Upper lobe of right lung (tissue), 1 donor: ENCODE data around the gene TUBGCP6. TPM values are rescaled to one million over a fixed set of nuclear protein-coding genes. Genes with fewer than 3 reads are reported as not detected.

ENCODE experiments used
- ATAC-seq: fragments of 200-7000 bp; cut with Tn5 transposase; one replicate; pipeline ENCODE4 v1.9.1; 2020; ENCODE audit warnings: mild to moderate bottlenecking, moderate library complexity
- DNase-seq: peaks from one replicate; pipeline ENCODE4 v3.0.0-alpha.2; 2020
- H3K27ac ChIP-seq: fragments of 200-600 bp; one replicate; pipeline ENCODE4 v1.8.0; 2022
- H3K27me3 ChIP-seq: fragments of 200-600 bp; one replicate; pipeline ENCODE4 v1.8.0; 2022; ENCODE audit warnings: mild to moderate bottlenecking
- H3K36me3 ChIP-seq: fragments of 200-600 bp; one replicate; pipeline ENCODE4 v1.8.0; 2022
- H3K4me1 ChIP-seq: fragments of 200-600 bp; one replicate; pipeline ENCODE4 v1.8.0; 2022
- H3K4me3 ChIP-seq: fragments of 200-600 bp; one replicate; pipeline ENCODE4 v1.8.0; 2022; ENCODE audit warnings: mild to moderate bottlenecking
- H3K9me3 ChIP-seq: fragments of 200-600 bp; one replicate; pipeline ENCODE4 v1.8.0; 2022
- intact Hi-C: fragments of 100-400 bp; cut with DNase I; formaldehyde crosslinking; loops from one replicate; pipeline ENCODE4 v1.11.0; 2022
- total RNA-seq: library from RNA; stranded (reverse); fragmentation: NEBNext Ultra II Directional; extraction: Animal tissue kit (Norgen Biotek cat#: 25700); gene quantifications from one replicate; pipeline ENCODE4 v1.2.1, GENCODE V29; 2021
- TF ChIP-seq, protein P1 (sequence below): fragments of 200-600 bp; IDR thresholded peaks from one replicate; pipeline ENCODE4 v1.8.0; 2022; ENCODE audit warnings: antibody characterized with exemption
- donor health status: DM: no; HTN: yes; CAD: no; lungs with severe emphysema.

TUBGCP6 gene
- total RNA-seq, 1 donor from 2014 or later, result 51.3 TPM

GRCh38 chr22:50245214-50246072, 620 bp upstream of the TUBGCP6 start:
- TF ChIP-seq, protein P1, sequence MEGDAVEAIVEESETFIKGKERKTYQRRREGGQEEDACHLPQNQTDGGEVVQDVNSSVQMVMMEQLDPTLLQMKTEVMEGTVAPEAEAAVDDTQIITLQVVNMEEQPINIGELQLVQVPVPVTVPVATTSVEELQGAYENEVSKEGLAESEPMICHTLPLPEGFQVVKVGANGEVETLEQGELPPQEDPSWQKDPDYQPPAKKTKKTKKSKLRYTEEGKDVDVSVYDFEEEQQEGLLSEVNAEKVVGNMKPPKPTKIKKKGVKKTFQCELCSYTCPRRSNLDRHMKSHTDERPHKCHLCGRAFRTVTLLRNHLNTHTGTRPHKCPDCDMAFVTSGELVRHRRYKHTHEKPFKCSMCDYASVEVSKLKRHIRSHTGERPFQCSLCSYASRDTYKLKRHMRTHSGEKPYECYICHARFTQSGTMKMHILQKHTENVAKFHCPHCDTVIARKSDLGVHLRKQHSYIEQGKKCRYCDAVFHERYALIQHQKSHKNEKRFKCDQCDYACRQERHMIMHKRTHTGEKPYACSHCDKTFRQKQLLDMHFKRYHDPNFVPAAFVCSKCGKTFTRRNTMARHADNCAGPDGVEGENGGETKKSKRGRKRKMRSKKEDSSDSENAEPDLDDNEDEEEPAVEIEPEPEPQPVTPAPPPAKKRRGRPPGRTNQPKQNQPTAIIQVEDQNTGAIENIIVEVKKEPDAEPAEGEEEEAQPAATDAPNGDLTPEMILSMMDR, result no peak
- DNase-seq, result no peak
- intact Hi-C loops, result no loop called here
- peak overlapping the region; percentile 88 for H3K27ac ChIP-seq
- peaks cover 53% of the 10 kb centered on the region for H3K4me1 ChIP-seq
- peaks cover 25% of the 10 kb centered on the region for H3K36me3 ChIP-seq
- H3K9me3 ChIP-seq, result no peaks in the 10 kb centered on the region
- peak overlapping the region; percentile 87 for H3K4me3 ChIP-seq
- ATAC-seq, result peak; percentile 52
- no peaks in the 10 kb centered on the region for H3K27me3 ChIP-seq

- ATAC-seq, result no peak
- peaks cover 43% of the 10 kb centered on the region for H3K4me1 ChIP-seq
- peak overlapping the region; percentile 88 for H3K27ac ChIP-seq
- H3K27me3 ChIP-seq, result no peaks in the 10 kb centered on the region
- peak overlapping the region; percentile 87 for H3K4me3 ChIP-seq
- peaks cover 41% of the 10 kb centered on the region for H3K36me3 ChIP-seq
- no peak for DNase-seq
- H3K9me3 ChIP-seq, result no peaks in the 10 kb centered on the region
- TF ChIP-seq, protein P1, result no peak
- intact Hi-C loops, result no loop called here
These were observed 971 bp downstream of the TUBGCP6 start for GRCh38 chr22:50243685-50244419.

- peaks cover 37% of the 10 kb centered on the region for H3K36me3 ChIP-seq
- peak overlapping the region; percentile 87 for H3K4me3 ChIP-seq
- ATAC-seq (no peak), DNase-seq (no peak)
- no peaks in the 10 kb centered on the region for H3K9me3 ChIP-seq
- H3K4me1 ChIP-seq, result peaks cover 43% of the 10 kb centered on the region
- TF ChIP-seq, protein P1, result no peak
- no peaks in the 10 kb centered on the region for H3K27me3 ChIP-seq
- no peak overlapping the region for H3K27ac ChIP-seq
- intact Hi-C loops, result no loop called here
These were observed 2.3 kb downstream of the TUBGCP6 start for GRCh38 chr22:50242406-50242949.

DNA sequence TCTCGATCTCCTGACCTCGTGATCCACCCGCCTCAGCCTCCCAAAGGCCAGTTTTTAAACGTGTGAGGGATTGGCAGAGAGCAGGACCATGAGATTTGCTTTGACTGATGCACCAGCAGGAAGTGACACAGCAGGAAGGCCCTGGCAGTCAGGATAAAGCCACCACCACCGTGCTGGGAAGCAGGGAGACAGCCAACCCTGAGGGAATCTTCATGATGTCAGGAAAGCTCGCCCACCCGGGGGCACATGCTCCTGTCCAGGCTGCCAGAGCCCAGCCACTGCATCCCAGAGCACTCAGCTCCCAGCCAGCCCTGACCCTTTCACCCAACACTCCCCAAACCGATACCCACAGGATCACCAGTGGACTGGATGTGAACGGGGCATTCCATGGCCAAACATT, 6.1 kb downstream of the TUBGCP6 start:
- no peak for DNase-seq
- peaks cover 26% of the 10 kb centered on the region for H3K36me3 ChIP-seq
- TF ChIP-seq, protein P1, result no peak
- no peak for ATAC-seq
- intact Hi-C loops, result no loop called here
- H3K4me3 ChIP-seq, result no peak overlapping the region
- no peaks in the 10 kb centered on the region for H3K27me3 ChIP-seq
- no peak overlapping the region for H3K27ac ChIP-seq
- no peaks in the 10 kb centered on the region for H3K9me3 ChIP-seq
- peaks cover 31% of the 10 kb centered on the region for H3K4me1 ChIP-seq

GRCh38 chr22:50236731-50237409, 8.0 kb downstream of the TUBGCP6 start:
- no peak overlapping the region for H3K4me3 ChIP-seq
- no peaks in the 10 kb centered on the region for H3K9me3 ChIP-seq
- no peak for ATAC-seq
- peaks cover 14% of the 10 kb centered on the region for H3K4me1 ChIP-seq
- no peaks in the 10 kb centered on the region for H3K27me3 ChIP-seq
- H3K27ac ChIP-seq, result no peak overlapping the region
- TF ChIP-seq, protein P1, result no peak
- no peak for DNase-seq
- H3K36me3 ChIP-seq, result peaks cover 44% of the 10 kb centered on the region
- intact Hi-C loops, result no loop called here
